ENCODE measurements around the gene CROCC2. TPM values are rescaled to one million over a fixed set of nuclear protein-coding genes. Genes with fewer than 3 reads are reported as not detected.

CROCC2 gene
- total and polyA plus RNA-seq, 2 of the 13 experiments (the other 11 are each of a cell fraction or from before 2014, with no cell fraction given), result not detected

DNA sequence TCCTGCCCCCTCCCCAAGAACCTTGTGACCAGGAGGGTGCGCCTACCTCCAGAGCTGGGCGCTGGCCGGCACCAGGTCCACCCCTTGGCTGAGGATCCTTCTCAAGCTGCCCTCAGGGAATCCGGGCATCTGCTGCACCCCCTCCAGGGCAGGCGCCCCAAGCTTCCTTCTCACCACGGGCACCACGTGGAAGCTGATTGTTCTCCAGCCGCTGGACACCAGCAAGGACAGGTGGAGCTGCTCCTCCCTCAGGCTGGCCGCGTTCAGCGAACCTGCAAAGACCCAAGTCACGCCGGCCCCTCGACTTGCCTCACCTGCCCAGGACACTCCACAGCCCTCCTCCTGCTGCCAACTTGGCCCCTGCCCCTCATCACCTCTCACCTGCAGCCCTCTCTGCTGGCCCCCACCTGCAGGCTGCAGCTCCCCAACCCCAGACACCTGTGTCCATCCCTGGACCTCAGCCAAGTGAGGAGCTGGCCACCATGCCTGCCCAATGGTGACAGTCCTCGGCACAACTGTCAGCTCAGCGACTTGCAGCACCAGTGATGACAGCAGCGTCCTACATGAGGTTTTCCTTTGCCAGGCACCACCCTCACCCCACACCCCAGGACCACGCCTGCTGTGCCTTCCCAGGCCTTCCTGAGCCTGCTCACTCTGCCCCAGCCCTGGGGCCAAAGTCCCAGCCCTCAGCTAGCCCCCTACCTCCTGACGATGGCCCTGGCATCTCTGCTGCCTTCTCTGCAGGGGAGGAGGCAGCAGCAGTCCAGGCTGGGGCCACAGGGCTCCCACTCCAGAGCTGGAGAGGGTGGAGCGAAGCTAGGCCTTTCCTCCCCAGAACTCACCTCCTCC is 14.4 kb upstream of the CROCC2 start:
- H2AFZ ChIP-seq (ENCODE audit: low read length), result no peak overlapping the region
- BruUV-seq (replicated peaks), result no TSS peak
- H3K27me3 ChIP-seq (ENCODE audit: control insufficient read depth in 1 of 2, insufficient read depth in 2 of 2, low read length in 2 of 2), result no peaks in the 10 kb centered on the region; a peak in 1 of 5 replicates
- no peak overlapping the region for H3K9ac ChIP-seq (ENCODE audit: insufficient read depth, low read depth, low read length)
- 74% methylated on average over 16 of the region's 20 CpGs for WGBS (ENCODE audit: low lambda C conversion rate)
- FAIRE-seq (no peak), ATAC-seq (no peak), DNase-seq (ENCODE audit: low spot score) (no peak)
- peaks cover 88% of the 10 kb centered on the region for H3K4me1 ChIP-seq (ENCODE audit: insufficient read depth, low read length)
- no peaks in the 10 kb centered on the region for H4K20me1 ChIP-seq (ENCODE audit: insufficient read depth, low read length)
- no peaks in the 10 kb centered on the region for H3K79me2 ChIP-seq (ENCODE audit: insufficient read depth, low read length)
- H3K27ac ChIP-seq (ENCODE audit: extremely low read length, insufficient read depth, low read length), result no peak overlapping the region
- no peaks in the 10 kb centered on the region for H3K36me3 ChIP-seq (replicated peaks in 1 of 2; ENCODE audit: control insufficient read depth in 1 of 2, insufficient read depth in 2 of 2, low read length in 2 of 2)
- CTCF ChIA-PET (ENCODE audit: low intra/inter-chr PET ratio, low total read pairs), result no interaction called here
- intact Hi-C loops (cut with micrococcal nuclease; ENCODE audit: unreplicated experiment), result no loop called here
- H3K4me2 ChIP-seq (ENCODE audit: low read depth, low read length), result no peak overlapping the region
- in situ Hi-C loops (cut with HindIII; ENCODE audit: extremely low pct_ligation_motif_present, low pct_unique_long_range_greater_than_20kb), result no loop called here
- POLR2A ChIA-PET, result interaction anchor here (1.0 to 9.3 kb wide), 2 partner anchors 17 to 34 kb away, joined by 4 to 63 read pairs; no protein-coding TSS in a partner anchor
- H3K4me3 ChIP-seq (replicated peaks in 1 of 3; ENCODE audit: insufficient read depth in 1 of 3, low read depth in 2 of 3, low read length in 3 of 3), result no peak overlapping the region
- no peaks in the 10 kb centered on the region for H3K9me3 ChIP-seq (ENCODE audit: low read length)
- TF ChIP-seq, protein P1, sequence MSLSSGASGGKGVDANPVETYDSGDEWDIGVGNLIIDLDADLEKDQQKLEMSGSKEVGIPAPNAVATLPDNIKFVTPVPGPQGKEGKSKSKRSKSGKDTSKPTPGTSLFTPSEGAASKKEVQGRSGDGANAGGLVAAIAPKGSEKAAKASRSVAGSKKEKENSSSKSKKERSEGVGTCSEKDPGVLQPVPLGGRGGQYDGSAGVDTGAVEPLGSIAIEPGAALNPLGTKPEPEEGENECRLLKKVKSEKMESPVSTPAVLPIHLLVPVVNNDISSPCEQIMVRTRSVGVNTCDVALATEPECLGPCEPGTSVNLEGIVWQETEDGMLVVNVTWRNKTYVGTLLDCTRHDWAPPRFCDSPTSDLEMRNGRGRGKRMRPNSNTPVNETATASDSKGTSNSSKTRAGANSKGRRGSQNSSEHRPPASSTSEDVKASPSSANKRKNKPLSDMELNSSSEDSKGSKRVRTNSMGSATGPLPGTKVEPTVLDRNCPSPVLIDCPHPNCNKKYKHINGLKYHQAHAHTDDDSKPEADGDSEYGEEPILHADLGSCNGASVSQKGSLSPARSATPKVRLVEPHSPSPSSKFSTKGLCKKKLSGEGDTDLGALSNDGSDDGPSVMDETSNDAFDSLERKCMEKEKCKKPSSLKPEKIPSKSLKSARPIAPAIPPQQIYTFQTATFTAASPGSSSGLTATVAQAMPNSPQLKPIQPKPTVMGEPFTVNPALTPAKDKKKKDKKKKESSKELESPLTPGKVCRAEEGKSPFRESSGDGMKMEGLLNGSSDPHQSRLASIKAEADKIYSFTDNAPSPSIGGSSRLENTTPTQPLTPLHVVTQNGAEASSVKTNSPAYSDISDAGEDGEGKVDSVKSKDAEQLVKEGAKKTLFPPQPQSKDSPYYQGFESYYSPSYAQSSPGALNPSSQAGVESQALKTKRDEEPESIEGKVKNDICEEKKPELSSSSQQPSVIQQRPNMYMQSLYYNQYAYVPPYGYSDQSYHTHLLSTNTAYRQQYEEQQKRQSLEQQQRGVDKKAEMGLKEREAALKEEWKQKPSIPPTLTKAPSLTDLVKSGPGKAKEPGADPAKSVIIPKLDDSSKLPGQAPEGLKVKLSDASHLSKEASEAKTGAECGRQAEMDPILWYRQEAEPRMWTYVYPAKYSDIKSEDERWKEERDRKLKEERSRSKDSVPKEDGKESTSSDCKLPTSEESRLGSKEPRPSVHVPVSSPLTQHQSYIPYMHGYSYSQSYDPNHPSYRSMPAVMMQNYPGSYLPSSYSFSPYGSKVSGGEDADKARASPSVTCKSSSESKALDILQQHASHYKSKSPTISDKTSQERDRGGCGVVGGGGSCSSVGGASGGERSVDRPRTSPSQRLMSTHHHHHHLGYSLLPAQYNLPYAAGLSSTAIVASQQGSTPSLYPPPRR (CRISPR knock-in tag; IDR thresholded peaks at IDR 0.05; ENCODE audit: borderline replicate concordance), result no peak
- TF ChIP-seq ZEB1 (IDR thresholded peaks at IDR 0.05; ENCODE audit: insufficient replicate concordance, low read depth), result no peak
- no peak for TF ChIP-seq ZNF709 (CRISPR knock-in tag; IDR thresholded peaks at IDR 0.05)
- TF ChIP-seq, protein P2, sequence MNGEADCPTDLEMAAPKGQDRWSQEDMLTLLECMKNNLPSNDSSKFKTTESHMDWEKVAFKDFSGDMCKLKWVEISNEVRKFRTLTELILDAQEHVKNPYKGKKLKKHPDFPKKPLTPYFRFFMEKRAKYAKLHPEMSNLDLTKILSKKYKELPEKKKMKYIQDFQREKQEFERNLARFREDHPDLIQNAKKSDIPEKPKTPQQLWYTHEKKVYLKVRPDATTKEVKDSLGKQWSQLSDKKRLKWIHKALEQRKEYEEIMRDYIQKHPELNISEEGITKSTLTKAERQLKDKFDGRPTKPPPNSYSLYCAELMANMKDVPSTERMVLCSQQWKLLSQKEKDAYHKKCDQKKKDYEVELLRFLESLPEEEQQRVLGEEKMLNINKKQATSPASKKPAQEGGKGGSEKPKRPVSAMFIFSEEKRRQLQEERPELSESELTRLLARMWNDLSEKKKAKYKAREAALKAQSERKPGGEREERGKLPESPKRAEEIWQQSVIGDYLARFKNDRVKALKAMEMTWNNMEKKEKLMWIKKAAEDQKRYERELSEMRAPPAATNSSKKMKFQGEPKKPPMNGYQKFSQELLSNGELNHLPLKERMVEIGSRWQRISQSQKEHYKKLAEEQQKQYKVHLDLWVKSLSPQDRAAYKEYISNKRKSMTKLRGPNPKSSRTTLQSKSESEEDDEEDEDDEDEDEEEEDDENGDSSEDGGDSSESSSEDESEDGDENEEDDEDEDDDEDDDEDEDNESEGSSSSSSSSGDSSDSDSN (CRISPR knock-in tag; IDR thresholded peaks at IDR 0.05), result 0 out of 2 replicates have a peak, but pooled peaks have one; percentile 1
- no peak for TF ChIP-seq ZNF616 (CRISPR knock-in tag; IDR thresholded peaks at IDR 0.05; ENCODE audit: low read depth)
- no peak for TF ChIP-seq SMYD3 (CRISPR knock-in tag; IDR thresholded peaks at IDR 0.05)
- TF ChIP-seq, protein P3, sequence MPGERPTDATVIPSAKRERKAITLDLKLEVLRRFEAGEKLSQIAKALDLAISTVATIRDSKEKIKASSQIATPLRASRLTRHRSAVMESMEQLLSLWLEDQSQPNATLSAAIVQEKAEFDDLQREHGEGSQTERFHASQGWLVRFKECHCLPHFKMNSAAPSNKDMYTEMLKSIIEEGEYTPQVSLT (CRISPR knock-in tag; IDR thresholded peaks at IDR 0.05; ENCODE audit: borderline replicate concordance, low read depth), result no peak
- TF ChIP-seq, protein P4, sequence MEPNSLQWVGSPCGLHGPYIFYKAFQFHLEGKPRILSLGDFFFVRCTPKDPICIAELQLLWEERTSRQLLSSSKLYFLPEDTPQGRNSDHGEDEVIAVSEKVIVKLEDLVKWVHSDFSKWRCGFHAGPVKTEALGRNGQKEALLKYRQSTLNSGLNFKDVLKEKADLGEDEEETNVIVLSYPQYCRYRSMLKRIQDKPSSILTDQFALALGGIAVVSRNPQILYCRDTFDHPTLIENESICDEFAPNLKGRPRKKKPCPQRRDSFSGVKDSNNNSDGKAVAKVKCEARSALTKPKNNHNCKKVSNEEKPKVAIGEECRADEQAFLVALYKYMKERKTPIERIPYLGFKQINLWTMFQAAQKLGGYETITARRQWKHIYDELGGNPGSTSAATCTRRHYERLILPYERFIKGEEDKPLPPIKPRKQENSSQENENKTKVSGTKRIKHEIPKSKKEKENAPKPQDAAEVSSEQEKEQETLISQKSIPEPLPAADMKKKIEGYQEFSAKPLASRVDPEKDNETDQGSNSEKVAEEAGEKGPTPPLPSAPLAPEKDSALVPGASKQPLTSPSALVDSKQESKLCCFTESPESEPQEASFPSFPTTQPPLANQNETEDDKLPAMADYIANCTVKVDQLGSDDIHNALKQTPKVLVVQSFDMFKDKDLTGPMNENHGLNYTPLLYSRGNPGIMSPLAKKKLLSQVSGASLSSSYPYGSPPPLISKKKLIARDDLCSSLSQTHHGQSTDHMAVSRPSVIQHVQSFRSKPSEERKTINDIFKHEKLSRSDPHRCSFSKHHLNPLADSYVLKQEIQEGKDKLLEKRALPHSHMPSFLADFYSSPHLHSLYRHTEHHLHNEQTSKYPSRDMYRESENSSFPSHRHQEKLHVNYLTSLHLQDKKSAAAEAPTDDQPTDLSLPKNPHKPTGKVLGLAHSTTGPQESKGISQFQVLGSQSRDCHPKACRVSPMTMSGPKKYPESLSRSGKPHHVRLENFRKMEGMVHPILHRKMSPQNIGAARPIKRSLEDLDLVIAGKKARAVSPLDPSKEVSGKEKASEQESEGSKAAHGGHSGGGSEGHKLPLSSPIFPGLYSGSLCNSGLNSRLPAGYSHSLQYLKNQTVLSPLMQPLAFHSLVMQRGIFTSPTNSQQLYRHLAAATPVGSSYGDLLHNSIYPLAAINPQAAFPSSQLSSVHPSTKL (CRISPR knock-in tag; IDR thresholded peaks at IDR 0.05), result no peak
- TF ChIP-seq, protein P5, sequence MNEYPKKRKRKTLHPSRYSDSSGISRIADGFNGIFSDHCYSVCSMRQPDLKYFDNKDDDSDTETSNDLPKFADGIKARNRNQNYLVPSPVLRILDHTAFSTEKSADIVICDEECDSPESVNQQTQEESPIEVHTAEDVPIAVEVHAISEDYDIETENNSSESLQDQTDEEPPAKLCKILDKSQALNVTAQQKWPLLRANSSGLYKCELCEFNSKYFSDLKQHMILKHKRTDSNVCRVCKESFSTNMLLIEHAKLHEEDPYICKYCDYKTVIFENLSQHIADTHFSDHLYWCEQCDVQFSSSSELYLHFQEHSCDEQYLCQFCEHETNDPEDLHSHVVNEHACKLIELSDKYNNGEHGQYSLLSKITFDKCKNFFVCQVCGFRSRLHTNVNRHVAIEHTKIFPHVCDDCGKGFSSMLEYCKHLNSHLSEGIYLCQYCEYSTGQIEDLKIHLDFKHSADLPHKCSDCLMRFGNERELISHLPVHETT (CRISPR knock-in tag; conservative IDR thresholded peaks at IDR 0.05), result no peak

Data from HepG2 (cell line).